NCI-H748 treated with DMSO at 0.1 percent for 48 hours (cell line): ENCODE results near the gene FANCM.

Experiments used
- DNase-seq: peaks from one replicate; lab custom pipeline; 2025; lab: John Stamatoyannopoulos, UW

FANCM gene, protein sequence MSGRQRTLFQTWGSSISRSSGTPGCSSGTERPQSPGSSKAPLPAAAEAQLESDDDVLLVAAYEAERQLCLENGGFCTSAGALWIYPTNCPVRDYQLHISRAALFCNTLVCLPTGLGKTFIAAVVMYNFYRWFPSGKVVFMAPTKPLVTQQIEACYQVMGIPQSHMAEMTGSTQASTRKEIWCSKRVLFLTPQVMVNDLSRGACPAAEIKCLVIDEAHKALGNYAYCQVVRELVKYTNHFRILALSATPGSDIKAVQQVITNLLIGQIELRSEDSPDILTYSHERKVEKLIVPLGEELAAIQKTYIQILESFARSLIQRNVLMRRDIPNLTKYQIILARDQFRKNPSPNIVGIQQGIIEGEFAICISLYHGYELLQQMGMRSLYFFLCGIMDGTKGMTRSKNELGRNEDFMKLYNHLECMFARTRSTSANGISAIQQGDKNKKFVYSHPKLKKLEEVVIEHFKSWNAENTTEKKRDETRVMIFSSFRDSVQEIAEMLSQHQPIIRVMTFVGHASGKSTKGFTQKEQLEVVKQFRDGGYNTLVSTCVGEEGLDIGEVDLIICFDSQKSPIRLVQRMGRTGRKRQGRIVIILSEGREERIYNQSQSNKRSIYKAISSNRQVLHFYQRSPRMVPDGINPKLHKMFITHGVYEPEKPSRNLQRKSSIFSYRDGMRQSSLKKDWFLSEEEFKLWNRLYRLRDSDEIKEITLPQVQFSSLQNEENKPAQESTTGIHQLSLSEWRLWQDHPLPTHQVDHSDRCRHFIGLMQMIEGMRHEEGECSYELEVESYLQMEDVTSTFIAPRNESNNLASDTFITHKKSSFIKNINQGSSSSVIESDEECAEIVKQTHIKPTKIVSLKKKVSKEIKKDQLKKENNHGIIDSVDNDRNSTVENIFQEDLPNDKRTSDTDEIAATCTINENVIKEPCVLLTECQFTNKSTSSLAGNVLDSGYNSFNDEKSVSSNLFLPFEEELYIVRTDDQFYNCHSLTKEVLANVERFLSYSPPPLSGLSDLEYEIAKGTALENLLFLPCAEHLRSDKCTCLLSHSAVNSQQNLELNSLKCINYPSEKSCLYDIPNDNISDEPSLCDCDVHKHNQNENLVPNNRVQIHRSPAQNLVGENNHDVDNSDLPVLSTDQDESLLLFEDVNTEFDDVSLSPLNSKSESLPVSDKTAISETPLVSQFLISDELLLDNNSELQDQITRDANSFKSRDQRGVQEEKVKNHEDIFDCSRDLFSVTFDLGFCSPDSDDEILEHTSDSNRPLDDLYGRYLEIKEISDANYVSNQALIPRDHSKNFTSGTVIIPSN (N-terminal part only)

DNA sequence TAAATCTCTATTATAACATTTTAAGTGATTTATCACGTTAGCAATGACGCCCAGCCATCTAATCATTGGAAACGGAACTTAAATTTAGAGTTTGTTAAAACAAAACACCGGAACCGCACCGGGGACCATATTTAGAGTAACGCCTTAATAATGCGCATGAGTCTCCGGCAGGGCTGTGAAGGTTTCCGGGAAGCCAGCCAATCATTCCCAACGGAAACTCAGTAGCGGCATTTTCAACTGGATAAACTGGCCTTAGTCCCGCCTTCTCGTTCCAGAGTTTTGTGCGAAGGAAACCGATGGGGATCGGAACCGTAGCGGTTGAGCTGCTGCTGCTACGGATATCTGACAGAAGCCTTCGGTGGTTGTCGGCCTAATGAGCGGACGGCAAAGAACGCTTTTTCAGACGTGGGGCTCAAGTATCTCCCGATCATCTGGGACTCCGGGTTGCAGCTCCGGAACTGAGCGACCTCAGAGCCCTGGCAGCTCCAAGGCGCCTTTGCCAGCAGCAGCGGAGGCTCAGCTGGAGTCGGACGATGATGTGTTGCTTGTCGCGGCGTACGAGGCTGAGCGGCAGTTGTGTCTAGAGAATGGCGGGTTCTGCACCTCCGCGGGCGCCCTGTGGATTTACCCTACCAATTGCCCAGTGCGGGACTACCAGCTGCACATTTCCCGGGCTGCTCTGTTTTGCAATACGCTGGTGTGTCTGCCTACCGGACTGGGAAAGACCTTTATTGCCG is at the start of gene FANCM:
Gene FANCM, plus strand, starts transcription at position 272 of the 737 bp plus-strand sequence. Its CDS starts 102 bp downstream, at position 374.
- peak; percentile 95 for DNase-seq

DNA sequence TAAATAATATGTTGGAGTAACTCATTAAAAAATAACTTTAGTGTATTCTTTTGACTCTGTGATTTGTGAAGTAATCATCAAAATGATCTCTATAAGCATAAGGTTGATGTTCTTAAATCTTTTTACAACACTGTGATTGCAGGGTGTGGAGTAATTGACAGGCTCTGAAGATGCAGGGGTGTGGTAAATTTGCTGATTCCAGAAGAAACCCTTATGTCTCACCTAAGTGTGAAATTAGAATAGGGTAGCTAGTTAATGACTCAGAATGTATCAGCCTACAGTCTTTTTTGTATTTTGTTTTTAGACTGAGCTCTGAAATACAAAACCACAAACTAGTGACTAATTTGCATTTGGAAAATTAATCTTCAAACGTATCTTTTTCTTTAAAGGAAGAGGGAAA is 45.9 kb upstream of the FANCM start:
- no peak for DNase-seq

DNA sequence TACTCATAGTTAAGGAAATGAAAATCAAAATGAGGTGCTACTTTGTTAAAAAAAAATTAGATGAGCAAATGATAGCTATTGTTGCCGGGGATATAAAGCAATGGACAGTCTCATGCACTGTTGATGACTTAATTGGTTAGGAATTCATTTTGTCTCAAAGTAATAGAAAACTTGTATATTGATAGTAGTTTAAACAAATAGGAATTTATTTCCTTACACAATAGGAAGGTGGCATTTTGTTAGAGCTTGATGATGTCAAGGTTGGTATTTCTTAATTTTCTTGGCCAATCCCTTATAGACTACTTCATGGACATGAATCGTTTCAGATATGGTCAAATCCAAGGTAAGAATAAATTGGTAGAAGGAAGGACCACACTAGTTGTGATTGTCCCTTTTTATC is 44.0 kb upstream of the FANCM start:
- DNase-seq = no peak

DNA sequence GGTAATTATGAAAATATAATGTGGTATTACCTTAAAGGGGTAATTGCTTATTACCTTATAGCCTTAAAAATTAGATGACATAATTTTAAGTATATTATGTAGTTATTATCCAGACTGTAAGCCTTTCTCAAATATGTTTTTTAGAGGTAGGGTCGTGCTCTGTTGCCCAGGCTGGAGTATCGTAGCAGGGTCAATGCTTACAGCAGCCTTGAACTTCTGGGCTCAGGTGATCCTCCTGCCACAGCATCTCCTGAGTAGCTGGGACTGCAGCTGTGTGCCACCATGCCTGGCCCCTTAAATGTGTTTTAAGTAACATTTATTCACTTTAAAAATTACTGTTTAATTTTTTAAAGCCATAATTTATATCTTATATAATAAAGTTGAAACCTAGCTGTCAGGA is 41.5 kb upstream of the FANCM start:
- DNase-seq = no peak

DNA sequence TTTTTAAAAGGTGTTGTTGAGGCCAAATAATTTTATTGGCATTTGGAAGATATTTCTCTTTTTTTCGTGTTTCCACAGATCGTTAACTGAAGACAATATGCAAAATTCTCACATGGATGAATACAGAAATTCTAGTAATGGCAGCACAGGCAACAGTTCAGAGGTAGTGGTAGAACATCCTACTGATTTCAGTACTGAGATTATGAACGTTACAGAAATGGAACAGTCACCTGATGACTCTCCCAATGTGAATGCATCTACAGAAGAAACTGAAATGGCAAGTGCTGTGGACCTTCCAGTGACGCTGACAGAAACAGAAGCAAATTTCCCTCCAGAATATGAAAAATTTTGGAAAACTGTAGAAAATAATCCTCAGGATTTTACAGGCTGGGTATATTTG is 40.6 kb upstream of the FANCM start:
- DNase-seq = no peak

DNA sequence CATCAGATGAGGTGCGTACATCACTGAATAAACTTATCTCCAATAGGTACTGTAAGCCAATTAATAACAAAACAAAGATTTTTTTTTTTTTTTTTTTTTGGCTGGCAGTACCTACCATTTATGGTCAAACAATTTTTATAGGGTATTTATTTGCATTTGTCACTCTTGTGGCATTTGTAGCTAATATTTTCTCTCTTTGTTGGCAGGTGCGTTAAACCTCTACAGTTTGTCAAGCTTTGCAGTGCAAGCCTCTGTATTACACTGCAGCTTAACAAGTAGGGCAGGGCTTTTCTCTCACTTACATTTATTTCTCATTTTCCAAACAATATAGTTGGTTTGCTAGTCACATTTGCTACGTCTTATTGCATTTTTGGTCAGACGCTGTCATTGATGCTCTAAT is 39.5 kb upstream of the FANCM start:
- DNase-seq = no peak

DNA sequence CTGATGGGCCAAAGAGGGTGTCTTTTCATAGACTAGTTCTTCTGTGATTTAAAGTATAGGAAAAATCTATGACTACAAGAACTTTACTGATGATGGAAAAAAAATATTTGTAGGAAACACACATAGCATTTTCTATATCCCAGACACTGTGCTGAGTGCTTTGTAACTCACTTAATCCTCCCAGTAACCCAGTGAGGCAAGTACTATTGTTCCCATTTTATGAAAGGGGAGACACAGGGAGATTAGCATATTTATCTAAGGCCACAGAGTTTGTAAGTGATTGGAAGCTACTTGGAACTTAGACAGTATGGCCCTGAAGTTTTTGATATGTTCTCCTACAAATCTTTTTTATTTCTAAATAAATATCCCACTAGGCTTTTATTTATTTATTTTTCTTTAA is 31.9 kb upstream of the FANCM start:
- DNase-seq = no peak

DNA sequence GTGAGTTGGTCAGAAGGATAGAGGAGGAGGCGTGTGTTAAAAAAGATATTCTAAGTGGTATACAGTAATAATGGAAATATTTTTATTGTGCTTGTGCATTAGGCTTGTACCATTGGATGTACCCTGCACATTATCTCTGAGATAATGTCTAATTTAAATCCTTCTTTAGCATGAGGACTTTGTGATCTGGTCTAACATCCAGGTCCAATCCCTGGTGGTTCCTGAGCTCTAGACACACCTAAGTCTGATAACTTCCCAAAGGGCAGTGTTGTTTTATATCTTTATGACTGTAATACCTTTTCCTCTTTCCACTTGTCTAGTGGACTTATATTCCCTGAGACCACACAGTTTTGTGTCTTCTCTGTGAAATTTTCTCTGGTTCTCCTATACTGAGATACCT is 31.2 kb upstream of the FANCM start:
- DNase-seq = no peak

DNA sequence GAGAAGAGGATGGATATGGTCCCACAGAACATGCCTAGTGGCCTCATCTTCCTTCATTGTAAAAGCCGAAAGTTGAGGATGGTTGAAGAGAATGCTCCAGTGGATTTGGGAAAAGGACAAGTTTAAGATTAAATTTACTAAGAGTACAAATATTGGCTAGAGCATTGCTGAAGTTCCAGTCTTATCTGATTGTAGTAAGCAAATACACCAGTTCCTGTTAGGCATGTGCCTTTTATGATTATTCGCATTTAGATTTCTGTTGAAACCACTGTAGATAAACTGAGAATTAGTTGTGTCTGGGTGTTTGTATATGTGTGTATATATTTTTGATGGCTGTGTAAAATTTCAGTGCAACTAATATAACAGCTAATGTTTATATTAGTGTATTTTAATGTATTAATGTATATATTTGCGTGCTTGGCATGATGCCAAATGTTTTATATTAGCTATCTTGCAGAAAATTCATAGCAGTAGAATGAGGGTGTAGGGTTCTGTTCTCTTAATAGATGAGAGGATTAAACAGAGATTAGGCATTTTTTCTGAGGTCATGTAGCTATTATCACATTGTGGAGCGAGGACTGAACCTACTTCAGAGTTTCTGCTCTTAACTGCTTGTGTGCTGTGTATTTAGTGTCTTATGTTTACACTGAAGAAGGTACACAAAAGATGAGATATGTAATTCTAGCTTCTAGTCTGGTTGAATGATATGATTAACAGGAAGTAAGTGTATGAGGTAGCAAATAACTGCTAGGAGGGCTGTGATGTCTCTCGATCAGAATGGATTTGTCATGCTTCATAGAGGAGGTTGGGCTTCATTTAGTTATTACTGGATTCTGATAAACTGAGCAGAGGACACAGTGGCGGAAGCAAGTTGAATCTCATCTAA is 22.6 kb upstream of the FANCM start:
- no peak for DNase-seq

DNA sequence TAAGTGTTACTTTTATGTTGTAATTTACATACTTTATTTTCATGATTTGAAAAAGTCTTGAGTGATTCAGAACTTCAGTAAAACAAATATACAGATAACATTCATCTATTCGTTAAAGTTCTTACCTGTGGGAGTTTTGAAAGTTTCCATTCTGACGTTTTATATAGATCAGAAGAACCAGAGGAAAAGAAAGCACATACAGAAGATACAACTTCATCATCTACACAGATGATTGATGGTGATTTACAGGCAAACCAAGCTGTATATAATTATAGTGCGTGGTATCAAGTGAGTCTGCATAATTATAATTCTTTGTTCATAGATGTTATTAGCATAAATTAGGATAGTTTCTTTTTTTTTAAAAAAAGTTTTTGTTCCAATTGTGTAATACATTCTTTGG is 21.4 kb upstream of the FANCM start:
- no peak for DNase-seq

DNA sequence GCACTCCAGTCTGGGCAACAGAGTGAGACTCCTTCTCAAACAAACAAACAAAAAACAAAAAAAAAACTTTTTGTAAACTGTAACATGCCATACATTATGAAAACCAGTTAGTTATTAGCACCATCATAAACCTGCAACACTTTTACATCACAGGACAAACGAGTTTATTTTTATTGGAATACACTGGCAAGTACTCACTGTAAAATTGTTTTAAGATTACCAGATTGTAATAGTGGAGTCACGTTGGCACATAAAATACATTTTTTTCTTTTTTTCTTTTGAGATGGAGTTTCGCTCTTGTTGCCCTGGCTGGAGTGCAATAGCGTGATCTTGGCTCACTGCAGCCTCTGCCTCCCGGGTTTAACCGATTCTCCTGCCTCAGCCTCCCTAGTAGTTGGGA is 17.1 kb upstream of the FANCM start:
- no peak for DNase-seq

DNA sequence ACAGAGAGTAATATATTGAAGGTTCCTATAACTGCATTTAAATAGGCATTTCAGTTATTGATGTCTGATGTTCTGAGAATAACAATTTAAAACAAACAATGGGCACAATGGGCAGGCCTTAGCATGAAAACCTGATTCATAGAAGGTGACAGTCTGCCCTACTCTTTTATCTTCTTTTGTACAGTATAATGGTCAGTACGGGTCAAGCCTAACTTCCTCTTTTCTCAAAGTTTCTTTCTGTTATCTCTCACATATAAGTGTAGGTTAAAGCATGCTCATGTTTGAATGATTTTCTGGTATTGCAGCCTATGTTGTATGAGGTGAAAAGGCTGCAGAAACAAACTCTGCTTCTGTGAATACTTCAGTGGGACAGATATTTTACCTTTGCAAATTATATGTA is 15.6 kb upstream of the FANCM start:
- no peak for DNase-seq

DNA sequence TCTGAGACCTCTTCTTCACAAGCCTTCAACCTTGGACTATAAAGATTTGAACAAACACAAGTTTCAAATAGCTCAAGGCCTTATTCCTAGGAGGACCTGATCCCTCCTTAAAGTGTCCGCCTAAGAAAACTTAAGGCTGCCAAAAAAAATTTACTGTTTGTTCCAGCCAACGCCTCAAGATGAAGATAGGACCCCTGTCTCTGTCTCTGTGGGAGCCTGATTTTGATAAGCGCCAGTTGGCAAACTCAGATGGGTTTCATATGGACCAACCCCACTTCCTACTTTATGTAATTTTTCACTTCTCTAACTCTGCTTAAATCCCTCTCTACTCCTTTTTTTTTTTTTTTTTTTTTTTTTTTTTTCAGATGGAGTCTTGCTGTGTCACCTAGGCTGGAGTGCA is 12.5 kb upstream of the FANCM start:
- DNase-seq = no peak

DNA sequence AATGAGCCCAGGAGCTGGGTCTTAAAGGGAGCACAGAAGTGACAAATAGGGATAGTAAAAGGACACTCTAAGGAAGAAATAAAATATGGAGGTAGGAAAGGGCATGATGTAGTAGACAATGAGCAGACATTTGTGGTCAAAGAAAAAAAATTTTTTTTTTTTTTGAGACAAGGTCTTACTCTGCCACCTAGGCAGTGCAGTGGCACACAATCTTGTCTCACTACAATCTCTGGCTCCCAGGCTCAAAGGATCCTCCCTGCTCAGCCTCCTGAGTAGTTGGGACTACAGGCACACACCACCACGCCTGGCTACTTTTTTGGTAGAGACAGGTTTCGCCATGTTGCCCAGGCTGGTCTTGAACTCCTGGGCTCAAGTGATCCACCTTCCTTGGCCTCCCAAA is 10.0 kb upstream of the FANCM start:
- no peak for DNase-seq

DNA sequence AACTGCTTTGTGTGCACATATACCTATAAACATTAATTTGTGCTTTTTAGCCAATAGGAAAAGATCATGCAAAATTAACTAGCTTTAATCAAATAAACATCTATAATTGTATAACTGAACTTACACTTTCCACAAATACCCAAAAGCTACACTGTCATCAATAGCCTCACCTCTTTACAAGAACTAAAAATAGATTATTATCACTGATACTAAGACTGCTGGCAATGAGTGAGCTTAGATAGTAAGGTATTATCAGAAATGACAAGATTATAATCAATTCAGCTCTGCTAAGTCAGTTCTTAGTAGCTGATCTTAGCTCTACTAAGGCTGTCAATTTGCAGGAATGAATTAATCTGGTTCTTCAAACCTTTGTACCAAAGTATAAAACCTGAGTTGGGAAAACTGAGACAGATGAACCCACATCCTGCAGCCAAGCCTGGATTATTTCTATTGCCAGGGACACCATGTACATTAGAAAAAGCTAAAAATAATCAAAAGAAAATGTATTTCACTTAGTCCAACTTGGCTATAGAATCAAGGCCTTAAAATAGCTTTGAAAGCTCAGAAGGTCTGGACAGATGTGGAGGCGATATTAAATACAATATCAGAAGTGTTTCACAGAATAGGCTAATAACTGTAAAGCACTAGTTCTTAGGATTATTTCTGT is 6.6 kb upstream of the FANCM start:
- no peak for DNase-seq

DNA sequence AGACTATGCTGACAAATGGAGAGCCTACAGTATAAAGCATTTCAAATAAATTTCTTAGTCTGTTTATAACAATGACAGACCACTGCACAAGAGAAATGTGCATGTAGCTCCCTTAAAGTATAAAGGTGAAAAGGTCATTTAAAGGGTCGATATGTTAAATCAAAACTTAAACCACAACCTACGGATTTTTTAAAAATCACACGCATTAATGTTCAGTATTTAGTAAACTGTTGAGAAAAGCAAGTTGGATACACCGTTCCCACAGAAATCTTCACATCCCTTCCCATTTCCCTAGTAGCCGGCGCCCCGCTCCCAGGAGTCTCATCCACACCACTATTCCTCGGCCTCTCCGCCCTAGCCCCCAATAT is 2.1 kb upstream of the FANCM start:
- DNase-seq = no peak

DNA sequence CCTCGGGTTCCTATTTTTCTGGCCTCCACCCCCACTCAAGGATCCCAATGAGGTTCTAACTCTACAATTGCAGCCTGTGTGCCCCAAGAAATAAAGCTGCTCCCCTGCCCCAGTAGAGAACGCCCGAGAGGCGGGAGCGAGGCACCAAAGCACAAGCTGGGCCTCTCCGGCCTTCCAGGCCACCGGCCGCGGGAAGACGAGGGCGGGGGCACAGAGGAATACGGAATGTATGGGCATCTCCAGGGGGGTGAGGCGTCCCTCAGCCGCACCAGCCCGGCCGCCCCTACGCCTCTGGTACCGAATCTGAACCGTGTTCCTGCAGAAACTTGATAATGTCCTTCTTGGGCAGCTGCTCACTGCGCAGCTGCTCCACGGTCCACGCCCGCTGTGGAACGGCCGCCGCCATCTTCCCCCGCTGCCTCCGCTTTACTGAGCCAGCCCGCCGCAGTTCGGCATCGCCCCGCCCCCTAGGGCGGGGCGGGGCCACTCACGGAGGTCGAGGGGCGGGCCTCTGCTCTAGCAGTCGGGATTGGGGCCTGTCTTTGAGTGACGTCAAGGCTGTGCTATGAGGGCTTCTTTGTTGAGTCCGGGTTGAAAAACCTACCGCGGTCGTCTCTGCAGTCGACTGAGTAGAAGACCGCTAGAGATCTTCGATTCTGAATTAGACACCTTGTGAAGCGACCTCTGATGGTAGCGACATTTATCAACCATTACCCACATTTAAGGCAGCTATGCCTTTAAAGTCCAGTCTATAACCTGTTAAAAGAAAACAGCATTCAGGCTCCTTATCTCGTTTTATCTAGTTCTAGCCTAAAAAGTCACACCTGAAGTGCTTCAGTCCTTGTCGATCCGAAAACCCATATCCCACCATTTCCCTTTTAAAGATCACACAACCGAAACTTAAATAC is 1.4 kb upstream of the FANCM start, which contains the start of gene FKBP3:
Gene FKBP3, minus strand, starts transcription at position 431 of the 908 bp plus-strand sequence. Its CDS starts 25 bp downstream, at position 406.
- DNase-seq = peak; percentile 97

DNA sequence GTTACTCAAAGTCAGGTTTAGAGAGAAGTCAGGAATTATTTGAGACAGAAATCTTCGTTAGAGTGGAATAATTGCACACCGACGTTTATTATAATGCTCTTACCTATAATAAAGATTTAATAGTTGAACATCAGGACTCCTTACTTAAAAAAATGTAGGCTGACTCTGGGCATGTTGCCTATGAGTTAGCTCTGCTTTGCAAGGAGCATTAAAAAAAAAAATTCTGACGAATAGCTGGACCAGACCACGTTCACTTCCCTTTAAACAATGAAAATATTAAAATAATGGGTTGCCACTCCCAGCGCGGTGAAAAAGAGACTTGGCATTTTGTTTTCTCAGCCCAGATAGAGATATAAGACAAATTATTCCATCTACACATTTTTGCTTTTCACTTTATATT is 574 bp upstream of the FANCM start:
- DNase-seq = peak; percentile 67

DNA sequence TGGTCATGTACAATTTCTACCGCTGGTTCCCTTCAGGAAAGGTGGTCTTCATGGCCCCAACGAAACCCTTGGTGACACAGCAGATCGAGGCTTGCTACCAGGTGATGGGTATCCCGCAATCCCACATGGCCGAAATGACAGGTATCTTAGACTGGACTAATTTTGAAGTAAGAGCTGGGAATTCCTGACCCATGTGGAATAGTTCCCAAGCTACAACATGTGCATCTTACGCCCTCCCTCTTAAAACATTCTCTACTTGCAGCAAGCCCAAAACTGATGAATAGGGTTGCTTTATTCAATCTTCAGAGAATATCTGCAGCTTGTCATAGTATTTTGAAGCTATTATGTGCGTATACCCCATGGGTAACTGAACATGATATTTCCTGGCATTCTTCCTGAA is 669 bp downstream of the FANCM start:
- DNase-seq = no peak
